ENCODE data around the gene NDUFV1.
"Not testable (repeated sequence)": the region's sequence is repeated elsewhere in the genome, so short reads cannot be mapped to it uniquely, and the experiment has no call there.

Gene NDUFV1

DNA sequence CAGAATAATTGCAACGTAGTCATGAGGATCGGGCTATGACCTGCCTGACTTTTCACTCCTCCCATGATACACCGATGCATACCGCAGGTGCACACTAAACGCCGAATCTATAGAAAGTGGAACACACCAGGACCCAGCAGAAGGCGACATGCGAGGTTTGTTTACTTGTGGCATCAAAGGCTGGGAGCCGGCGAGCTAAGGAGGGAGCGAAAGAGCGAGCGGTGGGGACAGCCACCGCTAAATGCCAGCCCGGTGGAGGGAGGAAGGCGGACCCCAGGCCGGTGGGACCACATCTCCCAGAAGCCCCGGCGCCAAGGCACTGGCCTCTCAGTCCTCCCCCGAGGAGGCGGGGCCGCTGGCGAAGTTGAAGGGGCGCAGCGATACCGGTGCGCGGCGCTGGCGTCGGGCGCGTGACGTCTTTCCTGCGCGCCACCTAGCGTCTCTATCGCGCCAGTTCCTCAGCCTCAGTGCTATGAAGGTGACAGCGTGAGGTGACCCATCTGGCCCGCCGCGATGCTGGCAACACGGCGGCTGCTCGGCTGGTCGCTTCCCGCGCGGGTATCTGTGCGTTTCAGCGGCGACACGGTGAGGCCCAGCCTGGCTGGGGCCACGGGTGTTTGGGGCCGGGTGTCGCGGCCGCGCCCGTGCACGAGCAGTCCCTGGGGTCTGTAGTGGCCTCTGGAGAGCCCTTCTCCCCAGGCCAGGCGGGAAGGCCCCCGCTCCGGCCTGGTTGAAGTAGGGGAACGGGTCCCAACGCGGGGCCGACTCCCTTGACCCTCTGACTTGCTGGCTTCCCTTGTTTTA is at the start of gene NDUFV1:
NDUFV1 (plus strand) TSS at position 445 of the 804 bp plus-strand sequence; CDS start at position 514, 69 bp downstream.
- DNase-seq (ENCODE audit: low read depth in 3 of 3, low spot score in 1 of 3) = peak; percentile 88 to 94 (median 88)

DNA sequence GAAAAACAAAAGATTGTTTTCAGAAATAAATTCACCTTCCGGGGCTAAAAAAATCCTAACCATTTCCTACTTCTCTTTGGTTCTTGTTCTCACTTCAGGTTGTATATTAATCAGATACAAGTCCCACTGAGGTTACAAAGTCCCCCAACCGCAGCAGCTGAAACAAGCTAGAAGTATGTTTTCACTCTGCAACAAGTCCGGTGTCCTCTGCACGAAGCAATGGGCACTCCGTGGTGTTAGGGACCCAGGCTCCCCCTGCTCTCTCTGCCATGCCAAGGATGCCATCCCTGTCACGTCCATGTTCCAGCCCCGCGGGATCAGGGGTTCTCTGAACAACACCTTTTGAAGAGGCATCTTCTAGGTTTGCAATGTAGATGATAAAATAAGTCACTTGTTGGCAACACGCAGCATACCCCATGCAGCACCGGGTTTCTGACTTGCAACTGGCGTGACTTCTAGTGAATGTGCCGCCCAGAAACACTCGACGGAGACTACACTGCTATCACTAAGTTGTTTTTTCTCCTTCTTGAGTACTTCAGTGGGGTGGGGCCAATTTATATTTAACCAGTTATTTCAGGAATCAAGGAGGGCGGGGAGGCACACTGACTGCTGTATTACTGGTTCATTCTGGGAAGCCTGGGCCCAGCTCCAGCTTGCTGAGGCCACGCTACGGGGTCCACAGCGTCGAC is 48.5 kb upstream of the NDUFV1 start:
- no peak for DNase-seq (ENCODE audit: low read depth in 3 of 3, low spot score in 1 of 3)

DNA sequence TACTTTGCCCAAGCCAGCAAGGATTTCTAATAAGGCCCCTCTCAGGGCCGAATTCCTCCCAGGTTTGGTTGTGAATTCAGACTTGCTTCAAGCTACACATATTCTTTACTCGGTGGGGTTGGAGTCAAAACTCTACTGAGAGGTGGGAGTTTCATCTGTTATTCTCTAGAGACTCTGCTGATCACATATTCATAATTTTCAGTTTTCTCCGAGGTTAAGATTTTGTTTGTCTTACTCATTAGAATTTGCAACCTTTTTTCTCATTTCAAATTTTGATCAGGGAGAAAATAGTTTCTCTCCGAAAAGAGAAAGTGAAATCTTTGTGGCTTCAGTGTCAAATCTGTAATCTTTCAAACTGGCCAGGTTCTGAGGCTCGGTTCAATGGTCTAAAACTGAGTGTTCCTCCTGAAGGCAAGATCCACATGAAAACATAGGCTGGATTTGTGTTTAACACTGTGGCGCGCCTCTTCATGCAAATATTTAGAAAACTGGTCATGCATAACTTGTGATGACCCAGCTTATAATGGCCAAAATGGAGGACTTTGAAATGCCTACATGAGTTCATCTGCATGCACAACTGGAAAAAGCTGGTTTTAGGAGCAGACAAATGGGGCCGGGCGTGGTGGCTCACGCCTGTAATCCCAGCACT is 44.6 kb upstream of the NDUFV1 start:
- no peak for DNase-seq (ENCODE audit: low read depth in 3 of 3, low spot score in 1 of 3)

DNA sequence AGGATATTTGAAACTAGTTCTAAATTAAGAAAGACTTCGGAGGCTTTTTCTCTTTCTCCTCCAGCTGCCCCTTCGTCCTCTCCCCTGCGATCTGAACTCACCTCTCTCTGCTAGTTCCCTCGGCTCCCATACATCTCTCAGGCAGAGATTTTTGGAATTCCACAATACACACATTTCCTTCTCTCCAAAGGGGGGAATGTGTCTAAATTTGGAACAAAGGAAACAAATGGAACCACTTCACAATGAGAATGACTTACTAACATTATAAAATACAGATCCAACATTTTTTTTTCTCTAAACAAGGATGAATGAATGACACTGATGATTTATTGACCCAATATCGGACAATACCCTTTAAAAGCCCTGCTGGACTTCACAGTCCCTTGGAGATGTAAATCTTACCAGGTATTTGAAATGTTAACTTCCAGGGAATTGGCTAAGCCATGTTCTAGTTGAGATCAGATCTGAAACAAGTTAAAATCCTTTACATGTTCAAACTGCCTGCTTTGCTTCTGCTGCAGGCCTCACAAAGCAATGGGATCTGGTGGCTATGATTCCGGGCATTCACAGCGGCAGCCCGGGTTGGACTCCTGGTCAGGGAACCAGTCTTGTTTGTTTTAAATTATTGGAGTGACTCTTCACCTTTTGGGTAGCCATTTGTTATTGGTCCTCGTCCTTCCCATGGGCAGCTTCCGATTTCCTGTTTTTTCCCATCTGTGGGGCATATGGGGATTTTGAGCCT is 43.6 kb upstream of the NDUFV1 start:
- no peak for DNase-seq (ENCODE audit: low read depth in 3 of 3, low spot score in 1 of 3)

DNA sequence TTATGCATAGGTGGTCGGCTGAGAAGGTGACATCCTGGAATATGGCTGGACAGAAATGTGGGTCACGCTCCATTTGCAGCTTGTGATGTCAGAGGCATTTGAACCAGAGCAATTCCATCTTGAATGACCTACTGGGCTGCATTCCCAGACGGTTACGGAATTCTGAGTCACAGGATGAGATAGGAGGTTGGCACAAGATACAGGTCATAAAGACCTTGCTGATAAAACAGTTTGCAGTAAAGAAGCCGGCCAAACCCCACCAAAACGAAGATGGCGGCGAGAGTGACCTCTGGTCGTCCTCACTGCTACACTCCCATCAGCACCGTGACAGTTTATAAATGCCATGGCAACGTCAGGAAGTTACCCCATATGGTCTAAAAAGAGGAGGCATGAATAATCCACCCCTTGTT is 43.0 kb upstream of the NDUFV1 start:
- not testable (repeated sequence) for DNase-seq (ENCODE audit: low read depth in 3 of 3, low spot score in 1 of 3)

DNA sequence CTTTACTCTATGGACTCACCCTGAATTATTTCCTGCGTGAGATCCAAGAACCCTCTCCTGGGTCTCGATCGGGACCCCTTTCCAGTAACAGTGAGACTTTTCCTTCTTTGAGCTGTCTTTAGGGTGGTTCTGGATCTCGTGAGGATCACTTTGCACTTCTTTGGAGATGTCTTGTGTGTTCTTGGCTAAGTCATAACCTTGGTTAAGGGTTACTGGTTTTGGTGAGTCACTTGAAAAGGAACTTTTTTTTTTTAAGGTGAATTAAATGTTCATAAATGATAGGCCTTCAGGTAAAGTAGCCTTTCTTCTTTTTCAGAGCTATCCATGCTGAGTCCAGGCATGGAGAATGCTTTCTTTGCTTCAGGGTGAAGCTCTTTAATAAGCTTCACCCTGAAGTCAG is 42.5 kb upstream of the NDUFV1 start:
- DNase-seq (ENCODE audit: low read depth in 3 of 3, low spot score in 1 of 3) = no peak

DNA sequence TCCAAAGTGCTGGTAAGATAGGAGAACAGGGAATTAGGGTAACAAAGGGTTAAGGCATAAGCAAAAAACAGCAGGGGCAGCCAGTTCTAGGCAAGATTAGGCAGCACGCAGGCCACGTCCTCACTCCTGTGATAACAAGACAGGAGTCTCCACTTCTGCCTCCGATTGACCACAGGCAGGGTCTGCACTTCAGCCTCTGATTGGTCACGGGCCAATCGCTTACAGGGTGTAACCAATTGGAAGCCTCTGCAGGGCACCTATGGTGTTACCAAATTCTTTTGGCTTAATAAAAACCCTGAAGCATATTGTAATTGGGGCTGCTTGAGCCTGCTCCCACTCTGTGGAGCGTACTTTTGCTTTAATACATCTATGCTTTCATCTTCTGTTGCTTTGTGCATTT is 35.3 kb upstream of the NDUFV1 start:
- DNase-seq (ENCODE audit: low read depth in 3 of 3, low spot score in 1 of 3) = no peak

DNA sequence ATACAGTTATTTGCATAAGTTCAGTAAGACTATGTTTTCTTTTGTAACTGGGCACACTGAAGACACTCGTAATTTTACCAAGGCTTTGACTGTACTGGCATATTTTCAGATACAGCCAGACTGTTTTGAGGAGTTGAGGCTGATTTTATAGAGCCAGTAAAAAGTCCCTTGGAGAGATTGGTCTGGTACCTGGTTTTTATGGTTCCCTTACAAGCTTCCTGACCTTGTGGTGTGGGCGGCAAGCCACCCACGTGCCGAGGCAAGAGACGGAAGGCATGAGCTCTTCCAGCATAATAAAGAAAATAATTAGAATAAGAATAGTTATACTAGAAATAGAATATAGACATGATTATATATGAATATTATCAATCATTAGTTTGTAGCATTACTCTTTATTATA is 34.4 kb upstream of the NDUFV1 start:
- no peak for DNase-seq (ENCODE audit: low read depth in 3 of 3, low spot score in 1 of 3)

DNA sequence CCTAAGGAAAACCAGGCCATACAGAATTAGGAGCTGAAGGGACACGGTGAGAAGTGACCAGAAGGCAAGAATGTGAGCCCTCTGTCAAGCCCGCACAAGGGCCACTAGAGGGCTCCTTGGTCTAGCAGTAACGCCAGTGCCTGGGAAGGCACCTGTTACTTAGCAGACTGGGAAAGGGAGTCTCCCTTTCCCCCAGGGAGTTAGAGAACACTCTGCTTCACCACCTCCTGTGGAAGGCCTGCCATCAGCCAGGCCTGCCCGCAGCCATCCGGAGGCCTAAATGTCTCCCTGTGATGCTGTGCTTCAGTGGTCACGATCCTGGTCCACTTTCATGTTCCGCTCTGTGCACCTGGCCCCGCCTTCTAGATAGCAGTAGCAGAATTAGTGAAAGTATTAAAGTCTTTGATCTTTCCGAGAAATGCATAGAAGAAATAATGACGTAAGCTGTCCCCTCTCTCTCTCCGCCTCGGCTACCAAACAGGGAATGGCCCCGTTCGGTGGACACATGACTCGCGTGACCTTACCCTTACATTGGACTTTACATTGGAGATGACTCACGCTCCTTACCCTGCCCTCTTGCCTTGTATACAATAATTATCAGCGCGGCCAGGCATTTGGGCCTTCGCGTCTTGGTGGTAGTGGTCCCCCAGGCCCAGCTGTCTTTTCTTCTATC is 33.9 kb upstream of the NDUFV1 start:
- no peak for DNase-seq (ENCODE audit: low read depth in 3 of 3, low spot score in 1 of 3)

DNA sequence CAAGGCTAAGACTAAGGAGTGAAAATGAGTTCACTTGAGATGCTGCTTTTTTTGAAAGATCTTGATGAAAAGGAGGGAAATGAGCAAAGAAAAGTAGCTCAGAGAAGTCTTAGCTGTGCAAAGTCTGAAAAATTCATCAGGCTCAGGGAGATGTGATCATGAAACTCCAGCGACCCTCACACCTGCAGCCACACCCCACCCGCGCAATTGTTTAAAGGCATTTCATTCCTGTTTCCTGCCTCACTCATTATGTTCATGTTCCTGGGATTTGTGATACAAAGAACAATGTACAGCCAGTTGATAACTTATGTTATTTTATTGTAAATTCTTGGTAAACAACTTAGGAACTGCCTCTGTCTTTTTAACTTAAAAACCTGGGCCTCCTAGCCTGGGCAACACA is 31.8 kb upstream of the NDUFV1 start:
- DNase-seq (ENCODE audit: low read depth in 3 of 3, low spot score in 1 of 3) = no peak

DNA sequence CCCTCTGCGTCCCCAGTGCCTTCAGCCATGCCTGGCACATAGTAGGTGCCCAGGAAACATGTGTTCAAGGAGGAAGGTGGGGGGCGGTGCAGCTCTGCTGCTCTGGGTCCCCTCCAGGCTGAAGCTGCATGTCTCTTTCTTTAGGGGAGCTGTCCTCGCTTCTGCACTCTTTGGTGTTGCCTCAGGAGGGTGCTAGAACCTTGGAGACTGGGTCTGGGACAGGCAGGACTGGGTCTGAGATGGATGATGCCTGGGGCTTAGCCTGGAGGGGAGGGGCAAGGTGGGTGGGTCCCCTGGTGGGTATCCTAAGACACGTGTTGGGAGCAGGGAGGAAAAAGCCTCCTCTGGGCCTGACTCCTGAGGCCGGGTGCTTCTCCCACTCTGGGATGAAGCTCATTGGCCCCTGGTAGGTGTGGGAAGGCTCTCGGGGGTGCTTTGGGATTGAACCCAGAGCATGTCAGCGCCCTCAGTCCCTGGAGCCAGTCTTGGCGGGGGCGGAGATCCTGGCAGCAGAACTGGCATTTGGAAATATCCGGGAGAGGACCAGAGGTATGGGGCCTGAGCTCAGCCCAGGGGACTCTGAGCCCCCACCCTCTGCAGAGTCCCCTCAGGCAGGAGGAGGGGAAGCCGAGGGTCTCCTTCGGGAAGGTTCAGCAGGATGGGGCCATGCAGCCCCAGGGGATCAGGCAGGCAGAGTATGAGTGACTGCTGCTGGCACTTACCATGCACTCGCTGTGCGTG is 29.8 kb upstream of the NDUFV1 start:
- DNase-seq (ENCODE audit: low read depth in 3 of 3, low spot score in 1 of 3) = no peak

DNA sequence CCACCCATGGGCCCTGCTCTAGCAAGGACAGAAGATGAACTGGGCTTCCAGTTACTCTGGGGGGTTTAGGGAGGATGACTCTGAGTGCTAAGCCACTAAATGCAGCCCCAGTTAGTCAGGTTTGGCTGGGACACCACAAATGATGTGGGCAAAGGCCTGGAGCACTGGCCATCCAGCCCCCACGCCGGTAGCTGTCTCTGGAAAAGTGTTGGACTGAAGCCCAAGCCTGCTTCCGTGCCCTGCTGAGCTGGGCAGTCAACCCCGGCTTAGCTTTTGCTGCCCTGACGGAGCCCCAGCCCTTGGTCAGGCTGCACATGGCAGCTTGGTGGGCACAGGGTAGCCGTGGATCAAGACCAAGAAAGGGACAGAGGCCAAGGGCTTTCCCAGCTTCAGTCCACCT is 28.8 kb upstream of the NDUFV1 start:
- DNase-seq (ENCODE audit: low read depth in 3 of 3, low spot score in 1 of 3) = no peak

DNA sequence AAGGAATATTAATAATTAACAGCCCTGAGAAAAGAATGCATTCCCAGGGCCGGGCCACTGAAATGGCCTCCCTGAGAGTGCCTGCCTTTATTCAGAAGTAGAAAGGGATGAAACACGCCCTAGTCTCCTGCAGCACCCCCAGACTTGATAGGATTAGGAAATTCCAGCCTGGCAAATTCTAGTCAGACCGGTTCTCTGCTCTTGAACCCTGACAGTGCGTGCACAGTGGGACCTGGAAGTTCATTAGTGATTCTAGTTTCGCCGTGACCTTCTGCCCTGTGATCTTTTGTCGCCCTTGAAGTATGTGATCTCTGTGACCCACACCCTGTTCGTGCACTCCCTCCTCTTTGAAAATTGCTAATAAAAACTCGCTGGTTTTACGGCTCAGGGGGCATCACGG is 25.3 kb upstream of the NDUFV1 start:
- DNase-seq (ENCODE audit: low read depth in 3 of 3, low spot score in 1 of 3) = no peak

DNA sequence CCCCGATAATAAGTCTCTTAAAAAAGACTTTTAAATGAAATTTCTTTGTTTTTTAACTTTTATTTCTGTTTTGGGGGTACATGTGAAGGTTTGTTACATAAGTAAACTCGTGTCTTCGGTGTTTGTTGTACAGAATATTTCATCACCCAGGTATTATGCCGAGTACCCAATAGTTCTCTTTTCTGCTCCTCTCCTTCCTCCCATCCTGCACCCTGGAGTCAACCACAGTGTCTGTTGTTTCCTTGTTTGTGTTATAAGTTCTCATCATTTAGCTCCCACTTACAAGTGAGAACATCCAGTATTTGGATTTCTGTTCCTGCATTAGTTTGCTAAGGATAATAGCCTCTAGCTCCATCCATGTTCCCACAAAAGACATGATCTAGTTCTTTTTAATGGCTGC is 24.7 kb upstream of the NDUFV1 start:
- DNase-seq (ENCODE audit: low read depth in 3 of 3, low spot score in 1 of 3) = no peak

DNA sequence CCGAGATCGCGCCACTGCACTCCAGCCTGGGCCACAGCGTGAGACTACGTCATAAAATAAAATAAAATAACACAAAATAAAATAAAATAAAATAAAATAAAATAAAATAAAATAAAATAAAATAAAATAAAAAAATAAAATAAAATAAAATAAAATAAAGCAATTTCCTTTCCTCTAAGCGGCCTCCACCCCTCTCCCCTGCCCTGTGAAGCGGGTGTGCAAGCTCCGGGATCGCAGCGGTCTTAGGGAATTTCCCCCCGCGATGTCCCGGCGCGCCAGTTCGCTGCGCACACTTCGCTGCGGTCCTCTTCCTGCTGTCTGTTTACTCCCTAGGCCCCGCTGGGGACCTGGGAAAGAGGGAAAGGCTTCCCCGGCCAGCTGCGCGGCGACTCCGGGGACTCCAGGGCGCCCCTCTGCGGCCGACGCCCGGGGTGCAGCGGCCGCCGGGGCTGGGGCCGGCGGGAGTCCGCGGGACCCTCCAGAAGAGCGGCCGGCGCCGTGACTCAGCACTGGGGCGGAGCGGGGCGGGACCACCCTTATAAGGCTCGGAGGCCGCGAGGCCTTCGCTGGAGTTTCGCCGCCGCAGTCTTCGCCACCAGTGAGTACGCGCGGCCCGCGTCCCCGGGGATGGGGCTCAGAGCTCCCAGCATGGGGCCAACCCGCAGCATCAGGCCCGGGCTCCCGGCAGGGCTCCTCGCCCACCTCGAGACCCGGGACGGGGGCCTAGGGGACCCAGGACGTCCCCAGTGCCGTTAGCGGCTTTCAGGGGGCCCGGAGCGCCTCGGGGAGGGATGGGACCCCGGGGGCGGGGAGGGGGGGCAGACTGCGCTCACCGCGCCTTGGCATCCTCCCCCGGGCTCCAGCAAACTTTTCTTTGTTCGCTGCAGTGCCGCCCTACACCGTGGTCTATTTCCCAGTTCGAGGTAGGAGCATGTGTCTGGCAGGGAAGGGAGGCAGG is 23.2 kb upstream of the NDUFV1 start, which contains the start of gene GSTP1:
GSTP1 (plus strand) TSS at position 566 of the 958 bp plus-strand sequence; CDS start at position 598, 32 bp downstream.
- DNase-seq (ENCODE audit: low read depth in 3 of 3, low spot score in 1 of 3) = peak; percentile 40 to 74 (median 44)

DNA sequence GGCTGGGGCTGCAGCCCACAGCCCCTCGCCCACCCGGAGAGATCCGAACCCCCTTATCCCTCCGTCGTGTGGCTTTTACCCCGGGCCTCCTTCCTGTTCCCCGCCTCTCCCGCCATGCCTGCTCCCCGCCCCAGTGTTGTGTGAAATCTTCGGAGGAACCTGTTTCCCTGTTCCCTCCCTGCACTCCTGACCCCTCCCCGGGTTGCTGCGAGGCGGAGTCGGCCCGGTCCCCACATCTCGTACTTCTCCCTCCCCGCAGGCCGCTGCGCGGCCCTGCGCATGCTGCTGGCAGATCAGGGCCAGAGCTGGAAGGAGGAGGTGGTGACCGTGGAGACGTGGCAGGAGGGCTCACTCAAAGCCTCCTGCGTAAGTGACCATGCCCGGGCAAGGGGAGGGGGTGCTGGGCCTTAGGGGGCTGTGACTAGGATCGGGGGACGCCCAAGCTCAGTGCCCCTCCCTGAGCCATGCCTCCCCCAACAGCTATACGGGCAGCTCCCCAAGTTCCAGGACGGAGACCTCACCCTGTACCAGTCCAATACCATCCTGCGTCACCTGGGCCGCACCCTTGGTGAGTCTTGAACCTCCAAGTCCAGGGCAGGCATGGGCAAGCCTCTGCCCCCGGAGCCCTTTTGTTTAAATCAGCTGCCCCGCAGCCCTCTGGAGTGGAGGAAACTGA is 22.4 kb upstream of the NDUFV1 start:
- DNase-seq (ENCODE audit: low read depth in 3 of 3, low spot score in 1 of 3) = peak in 1 of 3 donors; percentile 18

DNA sequence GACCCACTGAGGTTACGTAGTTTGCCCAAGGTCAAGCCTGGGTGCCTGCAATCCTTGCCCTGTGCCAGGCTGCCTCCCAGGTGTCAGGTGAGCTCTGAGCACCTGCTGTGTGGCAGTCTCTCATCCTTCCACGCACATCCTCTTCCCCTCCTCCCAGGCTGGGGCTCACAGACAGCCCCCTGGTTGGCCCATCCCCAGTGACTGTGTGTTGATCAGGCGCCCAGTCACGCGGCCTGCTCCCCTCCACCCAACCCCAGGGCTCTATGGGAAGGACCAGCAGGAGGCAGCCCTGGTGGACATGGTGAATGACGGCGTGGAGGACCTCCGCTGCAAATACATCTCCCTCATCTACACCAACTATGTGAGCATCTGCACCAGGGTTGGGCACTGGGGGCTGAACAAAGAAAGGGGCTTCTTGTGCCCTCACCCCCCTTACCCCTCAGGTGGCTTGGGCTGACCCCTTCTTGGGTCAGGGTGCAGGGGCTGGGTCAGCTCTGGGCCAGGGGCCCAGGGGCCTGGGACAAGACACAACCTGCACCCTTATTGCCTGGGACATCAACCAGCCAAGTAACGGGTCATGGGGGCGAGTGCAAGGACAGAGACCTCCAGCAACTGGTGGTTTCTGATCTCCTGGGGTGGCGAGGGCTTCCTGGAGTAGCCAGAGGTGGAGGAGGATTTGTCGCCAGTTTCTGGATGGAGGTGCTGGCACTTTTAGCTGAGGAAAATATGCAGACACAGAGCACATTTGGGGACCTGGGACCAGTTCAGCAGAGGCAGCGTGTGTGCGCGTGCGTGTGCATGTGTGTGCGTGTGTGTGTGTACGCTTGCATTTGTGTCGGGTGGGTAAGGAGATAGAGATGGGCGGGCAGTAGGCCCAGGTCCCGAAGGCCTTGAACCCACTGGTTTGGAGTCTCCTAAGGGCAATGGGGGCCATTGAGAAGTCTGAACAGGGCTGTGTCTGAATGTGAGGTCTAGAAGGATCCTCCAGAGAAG is 21.6 kb upstream of the NDUFV1 start:
- DNase-seq (ENCODE audit: low read depth in 3 of 3, low spot score in 1 of 3) = no peak
